GM23338 (cell line): ENCODE results near the gene ZNF526.

ENCODE experiments used
- CTCF ChIP-seq, 2 experiments: fragments of 200-600 bp in 1 of 2; sonication (generic) in 1 of 2; conservative IDR thresholded peaks; 2 replicates each; pipeline versions ENCODE4 v1.5.1 to v1.6.1; 2016 to 2017; ENCODE audit warnings: antibody characterized with exemption in 2 of 2, low read depth in 2 of 2, mild to moderate bottlenecking in 2 of 2, moderate library complexity in 1 of 2
- EZH2phosphoT487 ChIP-seq: fragments of 200-600 bp; sonication (generic); IDR thresholded peaks from one replicate; pipeline ENCODE4 v1.8.1; 2018; ENCODE audit warnings: antibody characterized with exemption; ENCODE audit not compliant: unreplicated experiment
- POLR2AphosphoS5 ChIP-seq: IDR thresholded peaks from 2 replicates; pipeline ENCODE4 v1.6.1; 2016; ENCODE audit warnings: antibody characterized with exemption, low read depth

DNA sequence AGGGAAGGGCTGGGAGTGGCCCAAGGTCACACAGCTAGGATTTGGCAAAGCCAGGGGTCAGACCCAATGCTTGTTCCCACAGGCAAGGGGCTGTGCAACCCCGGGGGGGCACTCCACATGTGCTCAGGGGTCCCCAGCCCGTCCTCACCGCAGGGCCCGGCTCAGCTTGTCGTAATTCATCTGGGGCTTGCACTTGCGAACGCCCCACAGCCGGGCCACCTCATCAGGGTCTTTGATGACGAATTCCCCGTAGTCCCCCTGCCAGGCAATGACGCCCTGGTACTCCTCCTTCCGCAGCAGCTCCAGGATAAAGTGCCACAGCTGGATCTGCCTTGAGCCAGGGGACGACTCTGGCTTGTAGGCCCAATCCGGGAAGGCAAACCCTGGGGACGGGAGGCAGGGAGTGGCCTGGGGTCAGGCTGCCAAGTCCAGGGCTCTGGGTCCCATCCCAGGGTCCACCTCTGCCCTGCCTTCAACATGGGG lies 30.1 kb downstream of the ZNF526 start:
- no peak for TF ChIP-seq CTCF (conservative IDR thresholded peaks at IDR 0.05; ENCODE audit: low read depth in 2 of 2)
- no peak for TF ChIP-seq POLR2AphosphoS5
- TF ChIP-seq EZH2phosphoT487, result no peak
